SK-N-SH (cell line): ENCODE data around the gene ABCC3. TPM values are rescaled to one million over a fixed set of nuclear protein-coding genes. Genes with fewer than 3 reads are reported as not detected.

Experiments used
- CTCF ChIA-PET: fragments of 300-600, 350-600 bp; formaldehyde crosslinking; extraction: SDS; loops from one replicate; lab custom pipeline; 2021; lab: Yijun Ruan, JAX
- POLR2A ChIA-PET: fragments of 350-600 bp; sonication (Branson Sonifier 250); formaldehyde crosslinking; extraction: SDS; loops from one replicate; lab custom pipeline; 2020; ENCODE audit warnings: antibody characterized with exemption, inconsistent platforms; lab: Yijun Ruan, JAX
- DNase-seq: peaks from one replicate; pipeline ENCODE4 v3.0.0; 2012
- H2AFZ ChIP-seq: fragments of 200-600 bp; sonication (generic); 2 replicates; pipeline ENCODE4 v1.8.1; 2016; ENCODE audit warnings: antibody characterized with exemption, mild to moderate bottlenecking, low read depth
- H3F3A ChIP-seq: fragments of 200-600 bp; sonication (generic); replicated peaks from 2 replicates; pipeline ENCODE3; 2016; ENCODE audit warnings: antibody characterized with exemption, mild to moderate bottlenecking; ENCODE audit not compliant: insufficient read depth
- H3K27ac ChIP-seq, 2 experiments: fragments of 200-500 bp in 1 of 2; fragments of 200-600 bp in 1 of 2; sonication (Bioruptor generic) in 1 of 2; sonication (generic), shearing (Covaris generic) in 1 of 2; 2 replicates each; pipeline versions ENCODE4 v1.5.1 to v1.6.1; 2014 to 2016; ENCODE audit warnings: low read depth in 2 of 2, inconsistent platforms in 1 of 2, low read length in 1 of 2, mild to moderate bottlenecking in 1 of 2, mixed read lengths in 1 of 2
- H3K27me3 ChIP-seq: fragments of 200-600 bp; sonication (generic), shearing (Covaris generic); 2 replicates; pipeline ENCODE4 v1.6.1; 2016; ENCODE audit warnings: mixed run types; ENCODE audit not compliant: insufficient read depth
- H3K36me3 ChIP-seq, 2 experiments: fragments of 200-500 bp in 1 of 2; fragments of 200-600 bp in 1 of 2; sonication (Bioruptor generic) in 1 of 2; sonication (generic) in 1 of 2; replicated peaks in 1 of 2; 2 replicates each; pipeline versions ENCODE3 to v1.5.1; 2014 to 2016; ENCODE audit warnings: low read length in 1 of 2, mild to moderate bottlenecking in 1 of 2; ENCODE audit not compliant: insufficient read depth in 2 of 2, control insufficient read depth in 1 of 2
- H3K4me1 ChIP-seq, 2 experiments: fragments of 200-500 bp in 1 of 2; fragments of 200-600 bp in 1 of 2; sonication (Bioruptor generic) in 1 of 2; sonication (generic), shearing (Covaris generic) in 1 of 2; 2 replicates each; pipeline versions ENCODE4 v1.5.1 to v1.6.1; 2014 to 2016; ENCODE audit warnings: low read depth in 1 of 2, low read length in 1 of 2, mixed run types in 1 of 2; ENCODE audit not compliant: insufficient read depth in 2 of 2, control insufficient read depth in 1 of 2
- H3K4me2 ChIP-seq: fragments of 200-600 bp; sonication (generic), shearing (Covaris generic); 2 replicates; pipeline ENCODE4 v1.6.1; 2017; ENCODE audit warnings: mixed run types
- H3K4me3 ChIP-seq, 2 experiments: fragments of 200-500 bp in 1 of 2; fragments of 200-600 bp in 1 of 2; sonication (Bioruptor generic) in 1 of 2; sonication (generic), shearing (Covaris generic) in 1 of 2; 2 replicates each; pipeline versions ENCODE4 v1.5.1 to v1.8.1; 2014 to 2016; ENCODE audit warnings: low read depth in 2 of 2, inconsistent platforms in 1 of 2, low read length in 1 of 2, mild to moderate bottlenecking in 1 of 2, mixed read lengths in 1 of 2, moderate library complexity in 1 of 2
- H3K79me2 ChIP-seq: fragments of 200-600 bp; sonication (generic); 2 replicates; pipeline ENCODE4 v1.8.1; 2017; ENCODE audit warnings: mild to moderate bottlenecking; ENCODE audit not compliant: insufficient read depth
- H3K9ac ChIP-seq: fragments of 200-600 bp; sonication (generic); 2 replicates; pipeline ENCODE4 v1.6.1; 2017; ENCODE audit warnings: mixed run types
- H3K9me2 ChIP-seq: fragments of 200-600 bp; sonication (generic); 2 replicates; pipeline ENCODE4 v1.6.1; 2017; ENCODE audit warnings: mixed run types
- H3K9me3 ChIP-seq: fragments of 200-600 bp; sonication (generic); 2 replicates; pipeline ENCODE4 v1.6.1; 2017; ENCODE audit warnings: mixed run types, mild to moderate bottlenecking, moderate library complexity
- H4K20me1 ChIP-seq: fragments of 200-600 bp; sonication (generic); 2 replicates; pipeline ENCODE4 v1.6.1; 2017; ENCODE audit warnings: mild to moderate bottlenecking, mixed run types; ENCODE audit not compliant: insufficient read depth
- CTCF ChIP-seq: fragments of 200-600 bp; sonication (generic); IDR thresholded peaks from 2 replicates; pipeline ENCODE4 v1.6.1; 2017; ENCODE audit warnings: antibody characterized with exemption, mild to moderate bottlenecking, moderate library complexity
- FOXM1 ChIP-seq: IDR thresholded peaks from 2 replicates; pipeline ENCODE4 v1.4.0; 2012; ENCODE audit warnings: low read depth, mild to moderate bottlenecking
- MXI1 ChIP-seq: IDR thresholded peaks from 2 replicates; pipeline ENCODE4 v1.6.1; 2012; ENCODE audit warnings: mild to moderate bottlenecking, low read depth, low read length, improper control_type of control experiment
- TCF12 ChIP-seq: IDR thresholded peaks from 2 replicates; pipeline ENCODE4 v1.4.0; 2012
- TEAD4 ChIP-seq: IDR thresholded peaks from 2 replicates; pipeline ENCODE4 v1.4.0; 2012; ENCODE audit warnings: mild to moderate bottlenecking, borderline replicate concordance; ENCODE audit not compliant: insufficient read depth
- WGBS: methylation state at CpG from one replicate; pipeline ENCODE4 v1.1.6; 2017; ENCODE audit warnings: low lambda C conversion rate; 5-methylcytosine and 5-hydroxymethylcytosine counted together
- polyA plus RNA-seq, 3 experiments: library from polyadenylated mRNA; depleted of rRNA; stranded (reverse); fragments of >200 nt; gene quantifications; 2 replicates each; pipeline ENCODE4 v1.2.3, GENCODE V29; 2012
- TF ChIP-seq, protein P1 (sequence below): IDR thresholded peaks from 2 replicates; pipeline ENCODE4 v1.4.0; 2012; ENCODE audit warnings: low read depth
- TF ChIP-seq, protein P2 (sequence below): IDR thresholded peaks from 2 replicates; pipeline ENCODE4 v1.4.0; 2012; ENCODE audit warnings: low read depth, borderline replicate concordance
- TF ChIP-seq, protein P3 (sequence below): fragments of 150-350 bp; IDR thresholded peaks from 2 replicates; pipeline ENCODE4 v1.6.1; 2017; ENCODE audit warnings: antibody characterized with exemption, low read length, low read depth, borderline replicate concordance

The ABCC3 gene
- polyA plus RNA-seq, 1 of the 3 experiments (the other 2 are of a cell fraction): 185 TPM

DNA sequence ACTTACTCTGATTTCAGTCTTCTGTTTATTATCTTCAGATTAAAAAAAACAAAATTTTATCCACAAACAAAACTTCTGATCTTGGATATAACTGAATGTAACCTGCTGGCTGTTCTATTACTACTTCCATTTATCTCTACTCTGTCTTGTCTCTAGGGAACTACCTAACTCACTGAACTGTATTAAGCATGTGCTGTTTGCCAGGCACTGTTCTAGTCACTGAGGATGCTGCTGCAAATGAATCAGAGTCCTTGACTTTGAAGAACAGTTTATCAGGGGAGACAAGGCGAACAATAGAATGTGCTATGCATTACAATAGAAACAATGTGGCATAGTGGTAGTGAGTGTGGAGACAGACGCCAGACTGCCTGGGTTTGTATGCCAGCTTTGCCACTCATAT is 75.3 kb downstream of the ABCC3 start:
- Histone ChIP-seq H3F3A (peaks cover 22% of the 10 kb centered on the region), H3K9me3 (no peaks in the 10 kb centered on the region), H2AFZ (no peak overlapping the region), H4K20me1 (no peaks in the 10 kb centered on the region), H3K36me3 (peaks cover 0 to 7% of the 10 kb centered on the region in 2 experiments), H3K27me3 (no peaks in the 10 kb centered on the region), H3K9ac (no peak overlapping the region), H3K27ac (no peak overlapping the region; a peak in 1 of 4 replicates), H3K79me2 (peaks cover 46% of the 10 kb centered on the region), H3K4me2 (no peak overlapping the region), H3K4me1 (peaks cover 10 to 15% of the 10 kb centered on the region in 2 experiments), H3K4me3 (no peak overlapping the region), H3K9me2 (no peaks in the 10 kb centered on the region)
- no peak for DNase-seq
- 96% methylated on average over 2 of the region's 2 CpGs for WGBS
- ChIA-PET POLR2A (interaction anchor here (1.6 to 3.9 kb wide), 2 partner anchors 9 to 150 kb away, joined by 3 to 27 read pairs; partner anchors contain the start of genes CACNA1G and LUC7L3), CTCF (no interaction called here)
- TF ChIP-seq TCF12 (no peak), CTCF (no peak), TEAD4 (no peak)
- TF ChIP-seq, protein P1, sequence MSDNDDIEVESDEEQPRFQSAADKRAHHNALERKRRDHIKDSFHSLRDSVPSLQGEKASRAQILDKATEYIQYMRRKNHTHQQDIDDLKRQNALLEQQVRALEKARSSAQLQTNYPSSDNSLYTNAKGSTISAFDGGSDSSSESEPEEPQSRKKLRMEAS: no peak
- TF ChIP-seq, protein P2, sequence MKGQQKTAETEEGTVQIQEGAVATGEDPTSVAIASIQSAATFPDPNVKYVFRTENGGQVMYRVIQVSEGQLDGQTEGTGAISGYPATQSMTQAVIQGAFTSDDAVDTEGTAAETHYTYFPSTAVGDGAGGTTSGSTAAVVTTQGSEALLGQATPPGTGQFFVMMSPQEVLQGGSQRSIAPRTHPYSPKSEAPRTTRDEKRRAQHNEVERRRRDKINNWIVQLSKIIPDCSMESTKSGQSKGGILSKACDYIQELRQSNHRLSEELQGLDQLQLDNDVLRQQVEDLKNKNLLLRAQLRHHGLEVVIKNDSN: no peak
- TF ChIP-seq, protein P3, sequence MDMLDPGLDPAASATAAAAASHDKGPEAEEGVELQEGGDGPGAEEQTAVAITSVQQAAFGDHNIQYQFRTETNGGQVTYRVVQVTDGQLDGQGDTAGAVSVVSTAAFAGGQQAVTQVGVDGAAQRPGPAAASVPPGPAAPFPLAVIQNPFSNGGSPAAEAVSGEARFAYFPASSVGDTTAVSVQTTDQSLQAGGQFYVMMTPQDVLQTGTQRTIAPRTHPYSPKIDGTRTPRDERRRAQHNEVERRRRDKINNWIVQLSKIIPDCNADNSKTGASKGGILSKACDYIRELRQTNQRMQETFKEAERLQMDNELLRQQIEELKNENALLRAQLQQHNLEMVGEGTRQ: no peak

GRCh38 chr17:50710650-50711049 is 76.0 kb downstream of the ABCC3 start:
- H3K79me2 ChIP-seq: peaks cover 40% of the 10 kb centered on the region
- H3K27ac ChIP-seq: no peak overlapping the region
- no peaks in the 10 kb centered on the region for H3K9me3 ChIP-seq
- H3K9ac ChIP-seq: no peak overlapping the region
- TF ChIP-seq, protein P1: no peak
- TF ChIP-seq FOXM1 (no peak), MXI1 (no peak)
- H3K27me3 ChIP-seq: no peaks in the 10 kb centered on the region
- H3K4me1 ChIP-seq: peaks cover 10 to 15% of the 10 kb centered on the region in 2 experiments
- POLR2A ChIA-PET: no interaction called here
- no peak overlapping the region for H2AFZ ChIP-seq
- H3K4me3 ChIP-seq: no peak overlapping the region
- CTCF ChIA-PET: no interaction called here
- no peaks in the 10 kb centered on the region for H3K9me2 ChIP-seq
- no peak for DNase-seq
- H3F3A ChIP-seq: peaks cover 22% of the 10 kb centered on the region
- H4K20me1 ChIP-seq: no peaks in the 10 kb centered on the region
- peaks cover 0 to under 1% of the 10 kb centered on the region in 2 experiments for H3K36me3 ChIP-seq
- 90% methylated on average over 4 of the region's 4 CpGs for WGBS
- H3K4me2 ChIP-seq: no peak overlapping the region
